K562 (cell line): Measurements from ENCODE around the gene MRRF. TPM values are rescaled to one million over a fixed set of nuclear protein-coding genes. Genes with fewer than 3 reads are reported as not detected.
"Not testable (repeated sequence)": the region's sequence is repeated elsewhere in the genome, so short reads cannot be mapped to it uniquely, and the experiment has no call there.

Experiments used
- ATAC-seq: fragments of 200-7000 bp; cut with Tn5 transposase; 3 replicates; pipeline ENCODE4 v1.9.1; 2020; ENCODE audit warnings: moderate library complexity
- BruUV-seq: library from RNA; stranded (reverse); fragments of 400-500 nt; replicated peaks from 2 replicates; lab custom pipeline; 2021; lab: Mats Ljungman, UMichigan
- CTCF ChIA-PET: fragments of 300-600 bp; formaldehyde crosslinking; extraction: SDS; loops from one replicate; lab custom pipeline; 2021; ENCODE audit warnings: low intra/inter-chr PET ratio; lab: Yijun Ruan, JAX
- POLR2A ChIA-PET: fragments of 300-600, 350-650 bp; sonication (Branson Sonifier 250); formaldehyde crosslinking; extraction: SDS; loops from one replicate; lab custom pipeline; 2021; ENCODE audit warnings: antibody characterized with exemption, inconsistent platforms; lab: Yijun Ruan, JAX
- DNase-seq, 4 experiments: peaks; one replicate each; pipeline versions ENCODE4 v3.0.0 to v3.0.0-alpha.2; 2011 to 2018; ENCODE audit warnings: low spot score in 3 of 4, mixed read lengths in 3 of 4; ENCODE audit errors: extremely low read depth in 1 of 4
- FAIRE-seq: peaks from 2 replicates; lab custom pipeline; 2011; peaks lifted over from hg19 to GRCh38; lab: Jason Lieb, UNC
- H2AFZ ChIP-seq: 2 replicates; pipeline ENCODE4 v1.6.0; 2011; ENCODE audit warnings: low read depth, low read length, control low read depth, inconsistent platforms
- H3K27ac ChIP-seq: fragments of 200-600 bp; 3 replicates; pipeline ENCODE4 v1.8.0; 2011; ENCODE audit warnings: low read depth, mild to moderate bottlenecking, control low read depth, inconsistent platforms, low read length, moderate library complexity, mixed read lengths; ENCODE audit errors: extremely low read depth
- H3K27me3 ChIP-seq, 2 experiments: fragments of 300-600 bp in 1 of 2; 2 replicates in 1 of 2; 3 replicates in 1 of 2; pipeline versions ENCODE4 v1.6.0 to v1.8.0; 2011; ENCODE audit warnings: inconsistent platforms in 2 of 2, low read length in 2 of 2, mild to moderate bottlenecking in 1 of 2, mixed read lengths in 1 of 2, moderate library complexity in 1 of 2; ENCODE audit not compliant: control insufficient read depth in 2 of 2, insufficient read depth in 2 of 2
- H3K36me3 ChIP-seq: fragments of 300-600 bp; 3 replicates; pipeline ENCODE4 v1.8.0; 2011; ENCODE audit warnings: mild to moderate bottlenecking, low read length, inconsistent platforms; ENCODE audit not compliant: control insufficient read depth, insufficient read depth
- H3K4me1 ChIP-seq, 2 experiments: fragments of 200-600 bp in 1 of 2; replicated peaks in 1 of 2; 2 replicates in 1 of 2; 3 replicates in 1 of 2; pipeline versions ENCODE4 v1.5.1 to v1.8.0; 2011; ENCODE audit warnings: inconsistent platforms in 2 of 2, low read length in 2 of 2, mild to moderate bottlenecking in 1 of 2, mixed read lengths in 1 of 2, moderate library complexity in 1 of 2; ENCODE audit not compliant: control insufficient read depth in 2 of 2, insufficient read depth in 2 of 2
- H3K4me2 ChIP-seq: 2 replicates; pipeline ENCODE4 v1.6.1; 2011; ENCODE audit warnings: low read length, control low read depth, inconsistent platforms, mixed read lengths; ENCODE audit not compliant: insufficient read depth
- H3K4me3 ChIP-seq: fragments of 200-600 bp; sonication (generic), shearing (Covaris generic); 2 replicates; pipeline ENCODE4 v1.5.1; 2016; ENCODE audit warnings: control low read depth, inconsistent platforms
- H3K79me2 ChIP-seq: fragments of 200-600 bp; 3 replicates; pipeline ENCODE4 v1.8.0; 2011; ENCODE audit warnings: low read length, inconsistent platforms; ENCODE audit not compliant: control insufficient read depth, insufficient read depth
- H3K9ac ChIP-seq, 2 experiments: 2 replicates each; pipeline versions ENCODE4 v1.6.0 to v1.6.1; 2011; ENCODE audit warnings: low read depth in 2 of 2, low read length in 2 of 2, control low read depth in 1 of 2, inconsistent platforms in 1 of 2, mild to moderate bottlenecking in 1 of 2, mixed read lengths in 1 of 2; ENCODE audit not compliant: insufficient read depth in 1 of 2
- H3K9me1 ChIP-seq: one replicate; pipeline ENCODE4 v1.6.0; 2011; ENCODE audit warnings: inconsistent platforms, mild to moderate bottlenecking, low read length, moderate library complexity; ENCODE audit not compliant: control insufficient read depth, insufficient read depth
- H3K9me3 ChIP-seq: replicated peaks from 2 replicates; pipeline ENCODE4 v1.5.1; 2011; ENCODE audit warnings: low read depth, low read length, inconsistent platforms; ENCODE audit not compliant: control insufficient read depth, insufficient read depth
- H4K20me1 ChIP-seq: replicated peaks from 2 replicates; pipeline ENCODE4 v1.6.1; 2011; ENCODE audit warnings: low read length, inconsistent platforms, mixed read lengths; ENCODE audit not compliant: control insufficient read depth, insufficient read depth
- BRD4 ChIP-seq: fragments of 200-600 bp; sonication (generic); IDR thresholded peaks from 2 replicates; pipeline ENCODE4 v1.6.1; 2017; ENCODE audit warnings: inconsistent platforms
- HES1 ChIP-seq: fragments of 450-650 bp; IDR thresholded peaks from 2 replicates; pipeline ENCODE4 v1.6.1; 2016; ENCODE audit warnings: low read depth, mild to moderate bottlenecking, moderate library complexity
- MXD1 ChIP-seq: fragments of 250-450 bp; sonication (Bioruptor Pico); IDR thresholded peaks from 2 replicates; pipeline ENCODE4 v1.8.0; 2021; ENCODE audit warnings: borderline replicate concordance, mild to moderate bottlenecking, moderate library complexity; ENCODE audit not compliant: poor library complexity, severe bottlenecking
- NCOA6 ChIP-seq: fragments of 450-650 bp; IDR thresholded peaks from 2 replicates; pipeline ENCODE4 v1.6.1; 2017; ENCODE audit warnings: mild to moderate bottlenecking
- SAFB2 ChIP-seq: fragments of 200-400 bp; formaldehyde crosslinking; IDR thresholded peaks from 2 replicates; pipeline ENCODE4 v1.6.1; 2018; ENCODE audit warnings: borderline replicate concordance, low read length, low read depth, moderate library complexity; ENCODE audit not compliant: severe bottlenecking
- ZHX1 ChIP-seq: fragments of 150-350 bp; conservative IDR thresholded peaks from 2 replicates; pipeline ENCODE4 v1.6.1; 2014; ENCODE audit warnings: low read length
- ZNF253 ChIP-seq: fragments of 250-450 bp; sonication (Bioruptor Pico); conservative IDR thresholded peaks from 2 replicates; pipeline ENCODE4 v1.6.1; 2021; ENCODE audit warnings: mild to moderate bottlenecking
- ZNF780A ChIP-seq: fragments of 250-450 bp; sonication (Bioruptor Pico); IDR thresholded peaks from 2 replicates; pipeline ENCODE4 v1.5.0; 2021; ENCODE audit warnings: mild to moderate bottlenecking
- WGBS: fragments of 100-300 bp; shearing (Covaris generic); methylation state at CpG from one replicate; pipeline ENCODE4 v1.1.6; 2016; ENCODE audit warnings: low coverage, mixed read lengths; ENCODE audit not compliant: insufficient coverage; ENCODE audit errors: missing lambda C conversion rate; 5-methylcytosine and 5-hydroxymethylcytosine counted together
- in situ Hi-C: fragments of 300-500 bp; cut with MboI; formaldehyde crosslinking; loops from 4 replicates; pipeline ENCODE4 v1.15.0; 2018; ENCODE audit warnings: inconsistent platforms, mixed read lengths
- intact Hi-C: fragments of 100-400 bp; cut with micrococcal nuclease; formaldehyde crosslinking; loops from 2 replicates; pipeline ENCODE4 v1.14.2; 2022
- polyA plus RNA-seq, 8 experiments: library from polyadenylated mRNA; depleted of rRNA in 4 of 8; stranded (reverse) in 5 of 8; unstranded in 3 of 8; fragments of >200 nt; fragmentation: Nextera tagmentation in 2 of 8; fragmentation: Illumina TruSeq in 1 of 8; extraction: Ambion mirVana in 2 of 8; extraction: Trizol in 1 of 8; gene quantifications; 2 replicates each; pipeline versions ENCODE4 v1.2.1 to v1.2.3, GENCODE V29; 2011 to 2014; ENCODE audit warnings: inconsistent platforms in 1 of 8, missing spikeins in 1 of 8
- total RNA-seq, 7 experiments: library from RNA; depleted of rRNA in 6 of 7; stranded (reverse); fragments of >200 nt in 6 of 7; fragmentation: Illumina TruSeq in 2 of 7; extraction: Trizol in 2 of 7; gene quantifications; 2 replicates each; pipeline versions ENCODE4 v1.2.1 to v1.2.3, GENCODE V29; 2011 to 2021; ENCODE audit warnings: low replicate concordance in 1 of 7
- TF ChIP-seq, protein P1 (sequence below): fragments of 450-650 bp; formaldehyde crosslinking; IDR thresholded peaks from 2 replicates; pipeline ENCODE4 v1.4.0; 2020; ENCODE audit warnings: mild to moderate bottlenecking, mixed read lengths

Gene MRRF
- total and polyA plus RNA-seq, 9 of the 15 experiments (the other 6 are each of a cell fraction or from before 2014, with no cell fraction given) = 55.0 to 105 (median 81.2) TPM

GRCh38 chr9:122324665-122325064 lies 60.0 kb downstream of the MRRF start:
- POLR2A ChIA-PET, H3K9ac ChIP-seq, DNase-seq, ATAC-seq, H3K27ac ChIP-seq, H3K9me3 ChIP-seq, H4K20me1 ChIP-seq, H3K79me2 ChIP-seq, CTCF ChIA-PET, H3K9me1 ChIP-seq, H3K4me1 ChIP-seq, H3K27me3 ChIP-seq, H3K4me2 ChIP-seq, H2AFZ ChIP-seq, H3K4me3 ChIP-seq, BruUV-seq, intact Hi-C loops: not testable (repeated sequence)
- peaks cover 83% of the 10 kb centered on the region; the same call in 2 of the 3 replicates for H3K36me3 ChIP-seq
- WGBS = 100% methylated on average over 1 of the region's 1 CpG
- in situ Hi-C loops = loop anchor here (25.0 kb wide), 1 partner anchor 637 kb away; no protein-coding TSS in a partner anchor
- FAIRE-seq = peak; percentile 6
- TF ChIP-seq, protein P1, sequence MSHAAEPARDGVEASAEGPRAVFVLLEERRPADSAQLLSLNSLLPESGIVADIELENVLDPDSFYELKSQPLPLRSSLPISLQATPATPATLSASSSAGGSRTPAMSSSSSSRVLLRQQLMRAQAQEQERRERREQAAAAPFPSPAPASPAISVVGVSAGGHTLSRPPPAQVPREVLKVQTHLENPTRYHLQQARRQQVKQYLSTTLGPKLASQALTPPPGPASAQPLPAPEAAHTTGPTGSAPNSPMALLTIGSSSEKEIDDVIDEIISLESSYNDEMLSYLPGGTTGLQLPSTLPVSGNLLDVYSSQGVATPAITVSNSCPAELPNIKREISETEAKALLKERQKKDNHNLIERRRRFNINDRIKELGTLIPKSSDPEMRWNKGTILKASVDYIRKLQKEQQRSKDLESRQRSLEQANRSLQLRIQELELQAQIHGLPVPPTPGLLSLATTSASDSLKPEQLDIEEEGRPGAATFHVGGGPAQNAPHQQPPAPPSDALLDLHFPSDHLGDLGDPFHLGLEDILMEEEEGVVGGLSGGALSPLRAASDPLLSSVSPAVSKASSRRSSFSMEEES = 0 out of 2 replicates have a peak, but pooled peaks have one; percentile 19
- TF ChIP-seq, all 486 proteins: peak for 1; not testable (repeated sequence) for 485

DNA sequence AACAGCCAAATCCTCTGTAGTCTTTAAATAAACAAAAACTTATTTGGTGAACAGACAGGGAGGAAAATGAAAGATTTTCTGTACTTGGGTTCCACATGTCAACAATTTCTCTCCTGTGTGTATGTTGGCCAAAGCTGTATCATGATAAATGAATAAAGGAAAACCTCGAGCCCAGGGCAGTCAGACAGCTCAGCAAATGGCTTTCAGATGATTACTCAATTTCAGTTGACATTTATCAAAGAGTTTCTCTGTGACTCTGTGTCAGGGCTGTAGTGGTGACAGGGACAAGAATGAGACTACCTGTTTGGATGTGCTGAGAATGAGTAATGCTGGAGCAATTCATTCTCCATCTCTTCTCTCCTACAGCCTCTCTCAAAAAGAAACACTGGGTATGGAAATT lies 60.4 kb downstream of the MRRF start:
- ATAC-seq = no peak
- intact Hi-C loops = no loop called here
- Histone ChIP-seq H3K79me2 (no peaks in the 10 kb centered on the region), H3K9me3 (no peaks in the 10 kb centered on the region), H3K4me2 (no peak overlapping the region), H3K4me1 (peaks cover 0 to 2% of the 10 kb centered on the region in 2 experiments; a peak in 2 of 5 replicates), H3K9ac (no peak overlapping the region), H3K27ac (no peak overlapping the region), H3K9me1 (peaks cover 2% of the 10 kb centered on the region), H3K27me3 (no peaks in the 10 kb centered on the region), H3K4me3 (no peak overlapping the region), H2AFZ (no peak overlapping the region), H4K20me1 (no peaks in the 10 kb centered on the region), H3K36me3 (peaks cover 86% of the 10 kb centered on the region; the same call in 2 of the 3 replicates)
- ChIA-PET POLR2A (no interaction called here), CTCF (no interaction called here)
- WGBS = 44% methylated on average over 1 of the region's 1 CpG
- DNase-seq = no peak
- no TSS peak for BruUV-seq
- in situ Hi-C loops = loop anchor here (25.0 kb wide), 1 partner anchor 638 kb away; no protein-coding TSS in a partner anchor
- FAIRE-seq = no peak
- TF ChIP-seq MXD1 (CRISPR knock-in tag) = no peak
- TF ChIP-seq HES1 = no peak
- no peak for TF ChIP-seq SAFB2
- TF ChIP-seq ZNF253 = no peak
- TF ChIP-seq NCOA6 = no peak
- TF ChIP-seq ZNF780A (CRISPR knock-in tag) = no peak
- no peak for TF ChIP-seq ZHX1
- TF ChIP-seq BRD4 = no peak
